Epithelial cell of esophagus (primary cell): ENCODE results near the gene ST3GAL6.

Experiments used
- DNase-seq: peaks from one replicate; pipeline ENCODE4 v3.0.0; 2010; ENCODE audit warnings: low read depth
- H3K4me3 ChIP-seq: 2 replicates; pipeline ENCODE4 v1.5.1; 2011; ENCODE audit warnings: mild to moderate bottlenecking, low read length, control low read depth
- CTCF ChIP-seq: IDR thresholded peaks from 2 replicates; pipeline ENCODE4 v1.5.1; 2011; ENCODE audit warnings: low read depth, mild to moderate bottlenecking, low read length, control low read depth, inconsistent platforms; ENCODE audit not compliant: insufficient read depth; ENCODE audit errors: missing control alignments

Gene ST3GAL6

GRCh38 chr3:98746882-98747281, 16.3 kb upstream of the ST3GAL6 start:
- DNase-seq: no peak
- TF ChIP-seq CTCF: no peak

GRCh38 chr3:98750276-98750919, 12.7 kb upstream of the ST3GAL6 start:
- no peak for TF ChIP-seq CTCF
- no peak overlapping the region for H3K4me3 ChIP-seq
- no peak for DNase-seq

More at GRCh38 chr3:98746882-98747281, 16.3 kb upstream of the ST3GAL6 start:
- H3K4me3 ChIP-seq: no peak overlapping the region

- DNase-seq: no peak
- no peak overlapping the region for H3K4me3 ChIP-seq
- TF ChIP-seq CTCF: no peak
Measured at GRCh38 chr3:98754483-98754882, 8.7 kb upstream of the ST3GAL6 start.

GRCh38 chr3:98755601-98756000, 7.5 kb upstream of the ST3GAL6 start:
- no peak for TF ChIP-seq CTCF
- no peak for DNase-seq
- no peak overlapping the region for H3K4me3 ChIP-seq

GRCh38 chr3:98759629-98760028, 3.5 kb upstream of the ST3GAL6 start:
- DNase-seq: no peak
- TF ChIP-seq CTCF: no peak
- H3K4me3 ChIP-seq: no peak overlapping the region

- no peak overlapping the region for H3K4me3 ChIP-seq
- TF ChIP-seq CTCF: no peak
- DNase-seq: no peak
Measured at GRCh38 chr3:98761643-98762229, 1.4 kb upstream of the ST3GAL6 start.
